Peyer's patch (tissue), 4 donors: ENCODE results near the gene FKRP.

Experiments used
- POLR2A ChIP-seq, 2 donors: fragments of 450-650 bp; IDR thresholded peaks; one replicate each; pipeline ENCODE4 v1.5.1; 2017; ENCODE audit warnings: antibody characterized with exemption in 2 of 2, mild to moderate bottlenecking in 2 of 2, moderate library complexity in 2 of 2
- TF ChIP-seq, protein P1 (sequence below), 6 experiments: fragments of 450-650 bp in 4 of 6; fragments of 200-600 bp in 2 of 6; sonication (generic) in 1 of 6; IDR thresholded peaks; one replicate each; pipeline ENCODE4 v1.5.1; 2017 to 2019; ENCODE audit warnings: antibody characterized with exemption in 6 of 6, mild to moderate bottlenecking in 3 of 6, moderate library complexity in 1 of 6

DNA sequence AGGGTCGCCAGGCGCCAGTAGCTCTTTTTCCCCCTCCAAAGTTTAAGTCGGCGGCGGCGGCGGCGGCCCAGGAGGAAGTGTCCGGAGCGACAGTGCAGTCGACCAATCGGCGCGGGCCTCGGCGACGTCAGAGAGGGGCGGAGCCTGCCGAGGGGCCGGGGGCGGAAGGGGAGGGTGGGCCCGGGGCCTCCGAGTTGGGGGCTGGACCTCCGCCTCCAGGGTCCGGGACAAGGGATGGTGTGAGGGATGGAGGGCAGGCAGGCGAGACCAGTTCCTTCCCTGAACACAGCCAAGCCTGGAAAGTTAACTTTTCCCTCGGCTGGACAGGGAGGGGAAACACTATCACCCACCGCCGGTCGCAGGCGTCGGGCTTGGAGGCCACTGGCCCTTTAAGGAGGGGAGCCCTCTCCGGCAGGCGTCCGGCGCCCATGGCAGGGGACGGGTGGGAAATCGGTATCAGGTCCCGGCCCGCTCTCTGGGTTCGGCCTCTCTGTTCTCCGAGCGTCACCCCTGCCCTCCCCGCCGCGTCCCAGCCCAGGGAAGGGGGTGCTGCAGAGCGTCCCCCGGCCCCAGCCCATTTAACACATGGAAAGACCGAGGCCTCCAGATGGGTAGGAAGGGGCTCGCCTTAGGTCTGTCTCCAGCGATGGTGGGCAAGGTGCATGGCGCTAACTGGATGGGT, 28.7 kb upstream of the FKRP start, which contains the start of gene PRKD2:
- no peak for TF ChIP-seq POLR2A (IDR thresholded peaks at IDR 0.05)
- TF ChIP-seq, protein P1, sequence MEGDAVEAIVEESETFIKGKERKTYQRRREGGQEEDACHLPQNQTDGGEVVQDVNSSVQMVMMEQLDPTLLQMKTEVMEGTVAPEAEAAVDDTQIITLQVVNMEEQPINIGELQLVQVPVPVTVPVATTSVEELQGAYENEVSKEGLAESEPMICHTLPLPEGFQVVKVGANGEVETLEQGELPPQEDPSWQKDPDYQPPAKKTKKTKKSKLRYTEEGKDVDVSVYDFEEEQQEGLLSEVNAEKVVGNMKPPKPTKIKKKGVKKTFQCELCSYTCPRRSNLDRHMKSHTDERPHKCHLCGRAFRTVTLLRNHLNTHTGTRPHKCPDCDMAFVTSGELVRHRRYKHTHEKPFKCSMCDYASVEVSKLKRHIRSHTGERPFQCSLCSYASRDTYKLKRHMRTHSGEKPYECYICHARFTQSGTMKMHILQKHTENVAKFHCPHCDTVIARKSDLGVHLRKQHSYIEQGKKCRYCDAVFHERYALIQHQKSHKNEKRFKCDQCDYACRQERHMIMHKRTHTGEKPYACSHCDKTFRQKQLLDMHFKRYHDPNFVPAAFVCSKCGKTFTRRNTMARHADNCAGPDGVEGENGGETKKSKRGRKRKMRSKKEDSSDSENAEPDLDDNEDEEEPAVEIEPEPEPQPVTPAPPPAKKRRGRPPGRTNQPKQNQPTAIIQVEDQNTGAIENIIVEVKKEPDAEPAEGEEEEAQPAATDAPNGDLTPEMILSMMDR (IDR thresholded peaks at IDR 0.05), result no peak
